ENCODE data around the gene PTPRJ.
"Not testable (repeated sequence)": the region's sequence is repeated elsewhere in the genome, so short reads cannot be mapped to it uniquely, and the experiment has no call there.

Gene PTPRJ

DNA sequence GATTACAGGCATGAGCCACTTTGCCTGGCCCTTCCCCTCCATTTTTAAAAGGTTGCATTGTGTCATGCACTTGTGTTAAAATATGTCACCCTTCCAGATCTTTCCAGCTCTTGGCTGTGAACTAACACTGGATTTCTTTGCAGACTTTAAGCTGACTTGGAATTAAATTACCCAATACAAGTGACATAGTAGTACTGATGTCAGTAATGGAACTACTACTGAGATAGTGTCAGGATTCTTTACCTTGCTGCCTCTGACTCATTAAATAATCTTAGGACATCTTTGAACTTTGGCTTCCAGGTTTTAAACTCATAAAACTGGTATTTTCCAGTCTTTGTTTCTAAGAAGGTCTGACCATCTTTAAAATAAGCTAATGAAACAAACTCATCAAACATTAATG lies 184.5 kb downstream of the PTPRJ start:
- DNase-seq (ENCODE audit: low spot score), result no peak

DNA sequence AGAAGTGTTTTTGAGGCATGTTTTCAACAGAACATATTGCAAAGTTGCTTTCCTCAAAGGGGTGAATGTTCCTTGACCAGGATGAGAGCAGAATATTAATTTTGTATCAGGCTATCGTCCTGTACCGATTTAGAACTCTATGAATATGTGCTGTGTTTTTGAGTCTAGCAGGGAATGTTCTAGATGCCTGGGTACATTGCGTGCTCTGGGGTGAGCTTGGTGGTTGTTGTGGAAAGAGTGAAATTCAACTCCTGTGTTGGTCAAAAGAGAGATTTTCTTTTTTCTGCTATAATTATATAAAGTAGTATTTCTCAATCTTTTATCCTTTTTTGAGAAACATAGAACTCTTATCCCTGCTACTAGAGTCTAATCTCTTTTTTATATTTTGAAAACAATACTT lies 185.1 kb downstream of the PTPRJ start:
- no peak for DNase-seq (ENCODE audit: low spot score)

DNA sequence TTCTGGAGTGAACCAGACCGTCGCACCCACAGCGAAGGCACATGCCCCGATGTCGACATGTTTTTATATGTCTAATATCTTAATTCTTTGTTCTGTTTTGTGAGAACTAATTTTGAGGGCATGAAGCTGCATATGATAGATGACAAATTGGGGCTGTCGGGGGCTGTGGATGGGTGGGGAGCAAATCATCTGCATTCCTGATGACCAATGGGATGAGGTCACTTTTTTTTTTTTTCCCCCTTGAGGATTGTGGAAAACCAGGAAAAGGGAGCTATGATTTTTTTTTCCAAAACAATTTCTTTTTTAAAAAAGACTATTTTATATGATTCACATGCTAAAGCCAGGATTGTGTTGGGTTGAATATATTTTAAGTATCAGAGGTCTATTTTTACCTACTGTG lies 187.0 kb downstream of the PTPRJ start:
- DNase-seq (ENCODE audit: low spot score), result no peak

DNA sequence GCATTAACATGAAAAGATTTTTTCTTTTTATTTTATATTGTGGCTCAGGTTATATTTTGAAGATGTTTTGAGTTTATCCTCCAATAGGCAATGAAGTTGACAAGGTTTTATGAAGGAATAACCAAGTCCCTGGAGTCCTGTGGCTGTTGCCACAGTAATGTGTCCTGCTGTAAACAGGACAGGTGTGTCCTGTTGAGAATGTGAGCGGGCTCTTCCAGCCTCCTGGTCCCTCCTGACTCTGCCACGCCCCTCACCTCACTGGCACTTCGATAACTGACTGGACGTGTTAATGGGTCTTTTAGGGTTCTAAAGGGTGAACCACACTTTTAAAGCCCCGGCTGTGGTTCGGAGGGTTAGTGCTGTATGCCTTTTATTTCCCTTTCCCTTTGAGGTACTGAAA lies 188.5 kb downstream of the PTPRJ start:
- no peak for DNase-seq (ENCODE audit: low spot score)

DNA sequence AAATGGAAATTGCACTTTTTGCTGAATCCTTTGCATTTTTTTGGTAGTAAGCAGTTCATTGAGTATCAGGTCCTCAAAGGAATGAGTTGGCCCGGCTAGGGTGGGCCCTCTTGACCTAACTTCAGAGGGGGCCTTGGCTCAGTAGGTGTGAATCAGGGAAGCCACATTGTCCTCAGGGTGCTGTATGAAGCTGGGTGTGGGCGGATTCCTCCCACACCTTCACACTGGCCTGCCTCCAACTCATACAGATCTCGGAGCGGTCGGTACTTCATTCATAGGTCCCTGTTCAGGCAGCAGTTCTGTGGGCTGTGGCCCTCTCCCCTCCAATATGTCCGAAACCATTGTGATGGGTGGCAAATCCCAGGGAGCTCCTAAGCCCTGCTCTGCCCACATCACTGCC lies 188.9 kb downstream of the PTPRJ start:
- no peak for DNase-seq (ENCODE audit: low spot score)

DNA sequence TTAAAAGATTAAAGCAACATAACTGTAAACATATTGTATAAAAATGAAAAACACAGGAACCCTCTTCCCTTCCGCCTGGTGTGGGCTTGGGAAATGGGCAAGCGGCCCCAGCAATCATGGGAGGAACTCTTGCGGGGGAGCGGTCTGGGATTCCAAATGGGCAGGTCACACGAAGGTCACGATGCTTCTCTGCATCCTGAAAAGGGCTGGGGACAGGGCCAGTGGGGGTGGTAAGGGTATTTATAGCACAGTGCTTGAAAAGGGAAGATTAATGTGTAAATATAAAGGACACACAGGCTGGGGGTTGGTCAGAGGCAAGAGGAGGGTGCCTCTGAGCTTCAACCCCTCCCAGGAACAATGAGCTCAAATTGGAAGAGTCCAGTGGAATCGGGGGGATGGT lies 189.4 kb downstream of the PTPRJ start:
- no peak for DNase-seq (ENCODE audit: low spot score)

DNA sequence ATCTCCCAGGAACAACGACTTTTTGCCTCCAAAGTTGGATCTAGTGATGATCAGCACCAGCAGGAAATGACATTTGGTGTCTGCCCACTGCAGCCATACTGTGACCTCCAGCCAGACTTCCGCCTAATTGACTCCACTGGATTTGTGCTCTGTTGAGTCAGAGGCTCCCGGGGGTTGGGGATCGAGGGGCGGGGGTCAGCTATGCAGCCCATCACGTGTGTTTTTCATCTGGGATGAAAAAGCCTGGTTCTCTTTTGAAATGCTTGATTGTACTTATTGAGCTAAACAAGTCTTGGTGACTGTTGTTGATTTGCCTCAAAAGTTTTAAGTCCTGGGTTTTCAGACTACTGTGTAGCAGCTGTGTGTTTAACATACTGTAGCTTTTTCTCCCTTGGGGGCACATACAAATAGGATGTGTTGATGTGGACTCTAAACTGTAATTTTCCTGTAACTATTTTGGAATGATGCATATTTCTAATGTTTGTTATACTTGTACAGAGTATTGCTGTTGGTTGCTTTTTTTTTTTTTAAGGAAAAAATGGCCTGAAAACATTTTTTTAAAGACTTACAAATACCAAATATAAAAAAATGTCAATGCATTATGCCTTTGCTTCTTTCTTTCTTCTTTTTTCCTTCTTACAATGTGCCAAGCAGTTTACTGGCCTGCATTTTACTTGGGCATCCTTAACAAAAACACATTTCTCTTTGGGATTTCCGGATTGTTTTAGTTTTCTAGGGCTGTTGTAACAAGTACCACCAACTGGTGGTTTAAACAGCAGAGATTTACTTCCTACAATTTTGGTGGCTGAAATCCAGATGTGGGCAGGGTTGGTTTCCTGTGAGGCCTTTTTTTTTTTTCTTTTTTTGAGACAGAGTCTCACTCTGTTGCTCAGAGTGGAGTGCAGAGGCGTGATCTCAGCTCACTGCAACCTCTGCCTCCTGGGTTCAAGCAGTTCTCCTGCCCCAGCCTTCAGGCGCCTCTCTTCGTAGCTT lies 190.2 kb downstream of the PTPRJ start:
- DNase-seq (ENCODE audit: low spot score), result no peak

DNA sequence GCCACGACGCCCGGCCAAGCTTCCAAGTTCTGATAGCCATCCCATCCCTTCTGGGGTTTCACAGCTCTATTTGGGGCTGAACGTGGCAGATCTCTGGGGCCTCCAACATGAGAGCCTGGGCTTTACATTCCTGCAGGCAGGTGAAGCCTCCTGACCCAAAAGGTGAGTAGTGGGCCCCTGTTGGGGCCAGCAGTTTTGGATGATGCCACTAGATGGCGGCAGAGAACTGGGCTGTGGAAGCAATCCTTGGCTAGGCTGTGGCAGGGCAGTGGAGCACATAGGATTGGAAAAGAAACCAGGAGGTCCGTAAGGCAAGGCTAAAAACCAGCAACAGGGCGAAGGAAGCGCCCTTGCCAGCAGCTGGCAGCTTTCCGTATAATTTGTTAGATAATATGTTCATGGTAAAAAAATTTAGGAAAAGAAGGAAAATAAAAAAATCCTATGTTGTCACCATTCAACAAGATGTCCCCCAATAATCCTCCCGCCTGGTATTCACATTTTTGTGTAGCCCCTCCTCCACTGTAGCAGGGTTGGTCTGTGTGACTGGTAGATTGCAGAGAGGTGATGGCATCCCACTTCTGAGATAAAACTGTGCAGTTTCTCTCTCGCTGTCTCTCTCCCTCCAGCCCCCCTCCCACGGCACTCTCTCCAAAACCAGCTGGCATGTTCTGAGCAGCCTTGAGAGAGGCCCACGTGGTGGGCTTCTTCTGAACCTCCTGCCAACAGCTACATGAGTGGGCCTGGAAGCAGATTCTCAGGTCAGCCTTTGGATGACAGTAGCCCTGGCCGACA lies 192.7 kb downstream of the PTPRJ start:
- DNase-seq (ENCODE audit: low spot score), result peak; percentile 43

DNA sequence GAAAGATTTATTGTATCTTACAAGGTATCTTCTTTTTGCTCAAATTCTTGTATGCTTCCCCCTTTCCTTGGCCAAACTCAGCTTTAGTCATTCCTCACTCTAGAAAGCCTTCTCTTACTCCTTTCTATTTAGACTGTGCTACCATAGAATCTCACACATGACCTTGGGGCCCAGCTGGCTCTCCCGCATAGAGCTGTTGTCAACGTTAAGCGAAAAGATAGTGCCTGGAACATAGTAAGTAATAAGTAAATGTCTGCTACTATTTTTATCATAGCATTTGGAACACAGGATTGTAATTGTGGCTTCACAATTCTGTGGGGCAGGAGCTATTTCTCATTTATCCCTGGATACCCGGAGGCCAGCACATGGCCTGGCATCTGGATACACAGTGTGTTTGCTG lies 197.3 kb downstream of the PTPRJ start:
- no peak for DNase-seq (ENCODE audit: low spot score)

DNA sequence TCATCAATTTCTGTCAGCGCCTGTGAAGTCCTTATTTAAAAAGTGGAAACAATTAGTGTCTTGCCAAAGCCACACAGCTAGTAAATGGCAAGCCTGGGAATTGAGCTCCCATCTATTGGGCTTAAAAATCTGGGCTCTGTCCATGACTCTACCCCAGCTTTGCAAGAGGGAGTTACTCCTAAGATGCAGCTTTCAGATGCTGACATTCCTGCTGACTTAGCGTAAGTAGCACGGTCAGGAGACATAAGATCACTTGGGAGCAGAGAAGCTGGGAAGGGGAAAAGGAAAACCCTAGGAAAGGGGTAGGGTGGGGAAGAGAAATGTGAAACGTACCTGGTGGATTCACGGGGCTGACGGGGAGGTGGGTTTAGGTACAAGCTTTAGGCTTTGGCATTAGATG lies 200.3 kb downstream of the PTPRJ start:
- DNase-seq (ENCODE audit: low spot score), result no peak

DNA sequence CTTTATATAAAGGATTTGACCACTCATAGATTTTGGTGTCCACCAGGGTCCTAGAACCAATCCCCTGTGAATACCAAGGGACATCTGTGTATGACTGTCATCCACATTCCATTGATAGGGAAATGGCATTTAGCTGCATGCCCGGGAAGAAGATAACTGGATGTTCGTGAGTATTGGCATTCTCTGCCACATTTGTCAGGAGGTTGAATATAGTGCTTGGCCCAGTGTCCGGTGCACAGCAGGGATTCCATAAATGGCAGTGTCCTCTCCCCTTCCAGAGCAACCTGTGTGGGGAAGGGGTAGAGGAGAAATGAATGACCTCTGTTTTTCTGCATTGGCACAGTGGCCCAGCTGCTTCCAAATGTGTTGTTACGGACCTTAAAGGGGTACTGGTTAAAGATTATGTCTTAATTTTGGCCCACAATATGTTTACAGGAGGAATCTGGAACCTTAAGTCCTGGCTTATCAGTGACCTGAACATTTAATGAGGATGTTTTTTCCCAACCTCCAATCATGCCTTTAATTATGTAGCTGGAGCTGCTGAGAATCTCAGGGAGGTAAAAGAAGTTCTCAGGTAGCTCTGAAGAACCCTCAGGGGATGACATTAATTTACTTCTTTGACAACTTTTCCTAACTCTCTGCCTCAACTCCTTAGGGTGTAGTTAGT lies 202.6 kb downstream of the PTPRJ start:
- DNase-seq (ENCODE audit: low spot score), result no peak

DNA sequence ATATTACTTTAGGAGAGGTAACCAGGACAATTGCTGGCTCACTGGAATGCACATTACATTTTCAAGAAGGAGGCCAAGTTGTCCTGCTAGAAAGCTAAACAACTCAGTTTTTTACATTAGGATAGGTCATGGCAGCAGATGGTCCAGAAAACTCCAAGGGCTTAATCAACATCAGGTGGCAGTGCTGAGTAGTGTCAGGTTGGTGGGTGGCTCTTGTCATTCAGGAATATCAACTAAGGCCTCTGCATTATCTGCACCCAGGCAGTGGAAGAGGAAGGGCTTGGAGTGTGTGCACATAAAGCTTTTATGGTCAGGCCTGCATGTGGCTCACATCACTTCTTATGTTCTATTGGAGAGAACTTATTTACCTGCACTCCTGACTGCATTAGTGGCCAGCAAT lies 204.1 kb downstream of the PTPRJ start:
- no peak for DNase-seq (ENCODE audit: low spot score)

DNA sequence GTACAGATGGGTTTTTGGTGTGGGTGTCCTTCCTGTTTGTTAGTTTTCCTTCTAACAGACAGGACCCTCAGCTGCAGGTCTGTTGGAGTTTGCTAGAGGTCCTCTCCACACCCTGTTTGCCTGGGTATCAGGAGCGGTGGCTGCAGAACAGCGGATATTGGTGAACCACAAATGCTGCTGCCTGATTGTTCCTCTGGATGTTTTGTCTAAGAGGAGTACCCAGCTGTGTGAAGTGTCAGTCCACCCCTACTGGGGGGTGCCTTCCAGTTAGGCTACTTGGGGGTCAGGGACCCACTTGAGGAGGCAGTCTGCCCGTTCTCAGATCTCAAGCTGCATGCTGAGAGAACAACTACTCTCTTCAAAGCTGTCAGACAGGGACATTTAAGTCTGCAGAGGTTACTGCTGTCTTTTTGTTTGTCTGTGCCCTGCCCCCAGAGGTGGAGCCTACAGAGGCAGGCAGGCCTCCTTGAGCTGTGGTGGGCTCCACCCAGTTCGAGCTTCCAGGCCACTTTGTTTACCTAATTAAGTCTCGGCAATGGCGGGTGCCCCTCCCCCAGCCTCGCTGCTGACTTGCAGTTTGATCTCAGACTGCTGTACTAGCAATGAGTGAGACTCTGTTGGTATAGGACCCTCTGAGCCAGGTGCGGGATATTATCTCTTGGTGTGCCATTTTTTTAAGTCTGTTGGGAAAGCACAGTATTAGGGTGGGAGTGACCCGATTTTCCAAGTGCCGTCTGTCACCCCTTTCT lies 210.7 kb downstream of the PTPRJ start:
- DNase-seq (ENCODE audit: low spot score), result not testable (repeated sequence)

DNA sequence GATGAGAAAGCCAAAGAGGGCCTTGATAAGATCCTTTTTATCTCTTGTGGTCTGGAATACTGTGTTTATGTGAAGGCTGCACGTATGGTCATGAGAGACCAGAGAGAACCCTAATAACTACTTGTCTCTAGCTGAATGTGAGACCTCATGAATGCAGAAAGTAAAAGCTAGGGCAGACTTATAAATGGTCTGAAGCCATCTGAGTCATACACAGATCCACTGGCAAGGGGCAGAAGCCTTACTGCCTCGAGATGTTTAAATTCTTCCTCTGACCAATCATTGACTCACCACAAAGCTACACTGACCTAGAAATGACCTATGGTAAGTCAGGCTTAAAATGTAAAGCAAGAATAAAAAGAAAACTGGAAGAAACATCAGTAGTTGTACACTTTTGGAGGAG lies 213.5 kb downstream of the PTPRJ start:
- no peak for DNase-seq (ENCODE audit: low spot score)

DNA sequence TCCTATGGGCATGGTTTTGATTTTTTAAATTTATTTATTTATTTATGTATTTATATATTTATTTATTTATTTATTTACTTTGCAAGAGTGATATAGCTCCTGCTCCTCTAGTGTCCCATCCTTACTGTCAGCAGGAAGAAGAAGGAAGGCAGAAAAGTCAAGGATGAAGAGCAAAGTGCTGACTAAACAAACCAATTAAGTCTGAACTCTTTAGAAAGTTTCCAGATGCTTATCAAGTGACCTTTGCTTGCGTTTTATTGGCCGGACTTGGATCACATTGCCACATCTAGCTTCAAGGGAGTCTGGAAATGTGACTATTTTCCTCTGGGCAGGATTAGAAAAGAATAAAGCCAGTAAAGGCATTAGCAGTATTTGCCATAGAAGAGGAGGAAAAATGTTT lies 227.5 kb downstream of the PTPRJ start:
- no peak for DNase-seq (ENCODE audit: low spot score)

DNA sequence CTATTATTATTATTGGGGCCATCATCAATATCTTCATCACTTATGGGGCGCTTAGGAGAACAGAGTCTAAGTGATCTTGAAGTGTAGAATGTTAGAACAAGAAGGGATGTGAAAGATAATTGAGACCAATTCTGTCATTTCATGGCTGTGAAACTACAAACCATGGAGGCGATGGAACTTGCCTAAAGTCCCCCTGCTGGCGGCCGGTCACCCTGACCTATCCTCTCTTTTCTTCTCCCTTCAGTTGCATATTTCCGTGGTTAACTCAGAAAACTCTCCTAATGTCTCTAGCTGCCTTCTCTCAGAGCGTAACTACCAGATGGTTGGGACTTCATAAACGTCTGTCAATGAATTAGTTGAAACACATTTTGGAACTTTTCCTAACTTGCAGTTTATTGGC lies 229.7 kb downstream of the PTPRJ start:
- no peak for DNase-seq (ENCODE audit: low spot score)

DNA sequence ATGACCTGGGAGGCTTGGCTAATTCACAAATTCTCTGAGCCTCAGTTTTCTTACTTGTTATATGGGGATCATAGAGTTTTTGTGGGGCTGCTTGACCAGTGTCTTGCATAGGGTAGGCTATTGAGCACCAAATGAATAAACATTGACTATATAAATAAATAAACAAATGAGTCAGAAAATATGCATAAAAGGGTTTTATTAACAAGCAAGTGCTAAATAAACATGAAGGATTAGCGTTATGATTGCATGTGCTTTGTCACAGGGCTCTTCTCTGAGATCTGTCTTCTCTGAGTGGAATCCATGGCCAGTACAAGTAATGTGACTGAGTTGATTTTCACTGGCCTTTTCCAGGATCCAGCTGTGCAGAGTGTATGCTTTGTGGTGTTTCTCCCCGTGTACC lies 236.2 kb downstream of the PTPRJ start, which contains the start of gene OR4B1:
OR4B1 (plus strand) TSS at position 301 of the 400 bp plus-strand sequence; CDS start at position 301, 0 bp downstream.
- no peak for DNase-seq (ENCODE audit: low spot score)

Measured in hematopoietic multipotent progenitor cell treated with erythropoietin and hydrocortisone succinate and interleukin-3 and kit ligand, for 15 days (in vitro differentiated cells).